ENCODE results near the gene CDC42EP4. TPM values are rescaled to one million over a fixed set of nuclear protein-coding genes. Genes with fewer than 3 reads are reported as not detected.
"Not testable (repeated sequence)": the region's sequence is repeated elsewhere in the genome, so short reads cannot be mapped to it uniquely, and the experiment has no call there.

Gene CDC42EP4
- total RNA-seq, 1 donor from 2014 or later: 207 TPM

- DNase-seq (ENCODE audit: low spot score): no peak
Observed at GRCh38 chr17:73343168-73343634, 31.4 kb upstream of the CDC42EP4 start.

- no peak for DNase-seq (ENCODE audit: low spot score)
Observed at GRCh38 chr17:73342541-73343167, 30.9 kb upstream of the CDC42EP4 start.

GRCh38 chr17:73342050-73342522 is 30.3 kb upstream of the CDC42EP4 start:
- DNase-seq (ENCODE audit: low spot score): no peak

GRCh38 chr17:73341350-73342049 is 29.7 kb upstream of the CDC42EP4 start:
- DNase-seq (ENCODE audit: low spot score): no peak

- DNase-seq (ENCODE audit: low spot score): no peak
Observed at GRCh38 chr17:73340093-73340596, 28.3 kb upstream of the CDC42EP4 start.

GRCh38 chr17:73338566-73339197 is 26.9 kb upstream of the CDC42EP4 start:
- DNase-seq (ENCODE audit: low spot score): no peak

- DNase-seq (ENCODE audit: low spot score): no peak
Observed at GRCh38 chr17:73338050-73338521, 26.3 kb upstream of the CDC42EP4 start.

- DNase-seq (ENCODE audit: low spot score): no peak
Observed at GRCh38 chr17:73337330-73337710, 25.5 kb upstream of the CDC42EP4 start.

GRCh38 chr17:73336408-73337329 is 24.9 kb upstream of the CDC42EP4 start:
- DNase-seq (ENCODE audit: low spot score): no peak

- no peak for DNase-seq (ENCODE audit: low spot score)
Observed at GRCh38 chr17:73335591-73336407, 24.0 kb upstream of the CDC42EP4 start.

- no peak for DNase-seq (ENCODE audit: low spot score)
Observed at GRCh38 chr17:73334771-73335513, 23.1 kb upstream of the CDC42EP4 start.

- not testable (repeated sequence) for DNase-seq (ENCODE audit: low spot score)
Observed at GRCh38 chr17:73333445-73333844, 21.6 kb upstream of the CDC42EP4 start.

- DNase-seq (ENCODE audit: low spot score): no peak
Observed at GRCh38 chr17:73331060-73331459, 19.3 kb upstream of the CDC42EP4 start.

- DNase-seq (ENCODE audit: low spot score): no peak
Observed at GRCh38 chr17:73327676-73328075, 15.9 kb upstream of the CDC42EP4 start.

- DNase-seq (ENCODE audit: low spot score): no peak
Observed at GRCh38 chr17:73325527-73325842, 13.7 kb upstream of the CDC42EP4 start.

- no peak for DNase-seq (ENCODE audit: low spot score)
Observed at GRCh38 chr17:73324711-73325526, 13.1 kb upstream of the CDC42EP4 start.

GRCh38 chr17:73324160-73324475 is 12.3 kb upstream of the CDC42EP4 start:
- DNase-seq (ENCODE audit: low spot score): no peak

- no peak for DNase-seq (ENCODE audit: low spot score)
Observed at GRCh38 chr17:73323409-73324159, 11.8 kb upstream of the CDC42EP4 start.
